Testis (tissue), 3 donors: ENCODE data around the gene NFKBIE. TPM values are rescaled to one million over a fixed set of nuclear protein-coding genes. Genes with fewer than 3 reads are reported as not detected.
"Not testable (repeated sequence)": the region's sequence is repeated elsewhere in the genome, so short reads cannot be mapped to it uniquely, and the experiment has no call there.

Source experiments
- DNase-seq: peaks from one replicate; pipeline ENCODE4 v3.0.0-alpha.2; 2019
- H3K27ac ChIP-seq, 2 donors: fragments of 200-600 bp; sonication (generic); one replicate each; pipeline ENCODE4 v1.5.1; 2019
- H3K27me3 ChIP-seq: fragments of 200-600 bp; sonication (generic); one replicate; pipeline ENCODE4 v1.5.1; 2019
- H3K36me3 ChIP-seq: fragments of 200-600 bp; sonication (generic); one replicate; pipeline ENCODE4 v1.5.1; 2017; ENCODE audit warnings: low read depth; ENCODE audit errors: missing control alignments
- H3K4me1 ChIP-seq: fragments of 200-600 bp; sonication (generic); one replicate; pipeline ENCODE4 v1.5.1; 2019
- H3K4me3 ChIP-seq, 2 donors: fragments of 200-600 bp; sonication (generic); one replicate each; pipeline ENCODE4 v1.5.1; 2017 to 2019
- H3K9me3 ChIP-seq: fragments of 200-600 bp; sonication (generic); one replicate; pipeline ENCODE4 v1.5.1; 2017
- CTCF ChIP-seq, 3 experiments: fragments of 450-650 bp in 2 of 3; fragments of 200-600 bp in 1 of 3; sonication (generic) in 1 of 3; IDR thresholded peaks; one replicate each; pipeline ENCODE4 v1.5.1; 2016 to 2019; ENCODE audit warnings: antibody characterized with exemption in 3 of 3, mild to moderate bottlenecking in 2 of 3, moderate library complexity in 1 of 3
- POLR2A ChIP-seq: fragments of 450-650 bp; IDR thresholded peaks from one replicate; pipeline ENCODE4 v1.6.1; 2017; ENCODE audit warnings: antibody characterized with exemption, mild to moderate bottlenecking, moderate library complexity
- WGBS, 2 donors: methylation state at CpG; one replicate each; pipeline ENCODE4 v1.1.5; 2018; 5-methylcytosine and 5-hydroxymethylcytosine counted together
- intact Hi-C: fragments of 100-400 bp; cut with DNase I; formaldehyde crosslinking; loops from one replicate; pipeline ENCODE4 v1.15.1; 2023; ENCODE audit warnings: low total_unique reads
- polyA plus RNA-seq: library from polyadenylated mRNA; stranded (reverse); fragments of 350-450 nt; fragmentation: Illumina TruSeq; extraction: RNeasy Lipid Tissue Mini Kit (QIAGEN cat#74804); gene quantifications from one replicate; pipeline ENCODE4 v1.2.3, GENCODE V29; 2014; ENCODE audit warnings: low read depth, low replicate concordance; ENCODE audit not compliant: insufficient read depth
- total RNA-seq, 2 donors: library from RNA; depleted of rRNA; stranded (reverse); fragments of >200 nt; gene quantifications; one replicate each; pipeline ENCODE4 v1.2.3, GENCODE V29; 2016

NFKBIE gene
- total and polyA plus RNA-seq, 3 donors from 2014 or later = 13.1 to 29.2 (median 18.3) TPM

DNA sequence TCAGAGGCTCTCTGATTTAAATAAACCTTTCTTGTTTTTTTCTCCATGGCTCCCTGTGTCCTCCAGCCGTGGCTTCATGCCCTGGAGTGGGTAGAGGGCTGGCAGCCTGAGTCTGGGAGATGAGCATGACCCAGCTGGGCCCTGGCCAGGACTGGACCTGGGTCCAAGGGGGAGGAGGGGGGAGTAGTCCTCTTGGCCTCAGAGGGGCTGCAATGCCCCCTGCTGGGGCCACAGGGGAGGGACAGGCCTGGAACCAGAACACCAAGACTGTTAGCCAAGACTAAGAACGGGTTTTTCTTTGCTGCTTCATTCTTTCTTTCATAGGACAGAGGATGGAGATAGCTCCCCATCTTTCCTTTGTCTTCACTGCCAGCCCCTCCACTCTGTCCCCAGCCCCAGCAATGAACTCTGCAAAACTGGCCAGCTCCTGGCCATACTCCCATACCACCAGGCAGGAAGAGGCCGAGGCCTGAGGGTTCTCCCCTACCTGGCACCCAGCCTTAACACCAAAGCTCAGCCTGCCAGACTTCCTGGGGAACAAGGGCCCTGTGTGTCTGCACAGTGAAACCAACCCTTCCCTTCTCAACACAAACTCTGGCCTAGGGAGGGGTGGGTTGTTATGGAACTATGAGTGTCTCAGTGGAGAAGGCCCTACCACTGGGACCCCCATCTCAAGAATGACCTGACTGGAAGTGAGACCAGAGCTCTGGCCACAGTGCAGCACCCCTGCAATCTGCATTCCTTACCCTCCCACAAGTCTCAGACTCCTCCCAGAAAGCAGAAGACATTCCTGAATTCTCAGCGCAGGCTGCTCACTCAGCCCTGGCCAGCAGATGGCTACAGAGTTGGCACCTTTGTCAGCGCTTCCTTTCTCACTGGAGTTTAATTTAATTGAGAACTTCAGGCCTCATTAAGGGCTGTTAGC is 31.0 kb downstream of the NFKBIE start:
- Histone ChIP-seq H3K27me3 (no peaks in the 10 kb centered on the region), H3K36me3 (no peaks in the 10 kb centered on the region), H3K4me1 (peaks cover 36% of the 10 kb centered on the region), H3K9me3 (no peaks in the 10 kb centered on the region), H3K27ac (peak overlapping the region; percentile 52 to 75), H3K4me3 (no peak overlapping the region)
- TF ChIP-seq POLR2A (no peak), CTCF (IDR thresholded peaks at IDR 0.05) (peak; percentile 65 to 72 (median 68))
- intact Hi-C loops = loop anchor here (10.0 kb wide), 1 partner anchor 60 kb away; no protein-coding TSS in a partner anchor
- peak; percentile 85 for DNase-seq
- WGBS, 2 donors = 21 to 27% methylated on average over 4 to 5 of the region's 5 CpGs

DNA sequence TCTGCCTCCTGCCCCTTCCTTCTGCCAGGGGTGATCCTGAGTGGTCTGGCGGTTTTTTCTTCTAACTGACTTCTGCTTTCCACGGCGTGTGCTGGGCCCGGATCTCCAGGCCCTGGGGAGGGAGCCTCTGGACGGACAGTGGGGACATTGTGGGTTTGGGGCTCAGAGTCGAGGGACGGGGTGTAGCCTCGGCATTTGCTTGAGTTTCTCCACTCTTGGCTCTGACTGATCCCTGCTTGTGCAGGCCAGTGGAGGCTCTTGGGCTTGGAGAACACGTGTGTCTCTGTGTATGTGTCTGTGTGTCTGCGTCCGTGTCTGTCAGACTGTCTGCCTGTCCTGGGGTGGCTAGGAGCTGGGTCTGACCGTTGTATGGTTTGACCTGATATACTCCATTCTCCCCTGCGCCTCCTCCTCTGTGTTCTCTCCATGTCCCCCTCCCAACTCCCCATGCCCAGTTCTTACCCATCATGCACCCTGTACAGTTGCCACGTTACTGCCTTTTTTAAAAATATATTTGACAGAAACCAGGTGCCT is 31.7 kb downstream of the NFKBIE start:
- no peak for DNase-seq
- H3K27ac ChIP-seq = peak overlapping the region; percentile 52 to 75
- TF ChIP-seq POLR2A = no peak
- TF ChIP-seq CTCF (IDR thresholded peaks at IDR 0.05) = no peak
- no peaks in the 10 kb centered on the region for H3K9me3 ChIP-seq
- intact Hi-C loops = loop anchor here (10.0 kb wide), 1 partner anchor 59 kb away; no protein-coding TSS in a partner anchor
- H3K27me3 ChIP-seq = no peaks in the 10 kb centered on the region
- no peaks in the 10 kb centered on the region for H3K36me3 ChIP-seq
- no peak overlapping the region for H3K4me3 ChIP-seq
- peaks cover 43% of the 10 kb centered on the region for H3K4me1 ChIP-seq
- WGBS, 2 donors = 55 to 59% methylated on average over 14 of the region's 14 CpGs

DNA sequence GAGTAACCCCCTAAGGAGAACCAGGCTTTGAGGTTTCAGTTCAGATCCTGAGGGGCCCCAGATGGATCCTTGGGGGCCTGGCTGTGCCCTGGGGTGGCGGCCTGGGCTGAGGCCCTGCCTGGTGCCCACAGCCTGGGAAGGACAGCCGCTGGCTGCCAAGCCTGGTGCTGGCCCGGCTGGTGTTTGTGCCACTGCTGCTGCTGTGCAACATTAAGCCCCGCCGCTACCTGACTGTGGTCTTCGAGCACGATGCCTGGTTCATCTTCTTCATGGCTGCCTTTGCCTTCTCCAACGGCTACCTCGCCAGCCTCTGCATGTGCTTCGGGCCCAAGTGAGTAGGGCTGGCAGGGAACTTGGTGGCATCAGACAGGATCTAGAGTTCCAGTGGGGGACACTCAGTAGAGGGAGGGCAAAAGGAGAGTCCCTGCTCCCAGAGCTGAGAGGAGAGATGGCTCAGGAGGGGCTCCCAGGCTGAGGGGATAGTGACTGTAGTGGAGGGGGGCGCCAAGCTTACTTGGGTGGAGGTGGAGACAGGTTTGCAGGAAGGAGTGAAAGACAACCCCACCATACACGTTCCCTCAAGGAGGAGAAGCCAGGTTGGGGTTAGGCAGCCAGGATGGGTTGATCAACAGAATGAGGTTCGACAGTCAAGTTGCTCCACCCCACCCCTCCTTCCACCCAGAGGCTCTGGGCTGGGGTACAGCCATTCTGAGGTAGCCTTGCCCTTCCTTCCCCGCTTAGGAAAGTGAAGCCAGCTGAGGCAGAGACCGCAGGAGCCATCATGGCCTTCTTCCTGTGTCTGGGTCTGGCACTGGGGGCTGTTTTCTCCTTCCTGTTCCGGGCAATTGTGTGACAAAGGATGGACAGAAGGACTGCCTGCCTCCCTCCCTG is 32.4 kb downstream of the NFKBIE start:
- intact Hi-C loops = loop anchor here (10.0 kb wide), 1 partner anchor 58 kb away; no protein-coding TSS in a partner anchor
- WGBS, 2 donors = 79 to 89% methylated on average over 7 to 16 of the region's 16 CpGs
- peak overlapping the region; percentile 52 to 75 for H3K27ac ChIP-seq

DNA sequence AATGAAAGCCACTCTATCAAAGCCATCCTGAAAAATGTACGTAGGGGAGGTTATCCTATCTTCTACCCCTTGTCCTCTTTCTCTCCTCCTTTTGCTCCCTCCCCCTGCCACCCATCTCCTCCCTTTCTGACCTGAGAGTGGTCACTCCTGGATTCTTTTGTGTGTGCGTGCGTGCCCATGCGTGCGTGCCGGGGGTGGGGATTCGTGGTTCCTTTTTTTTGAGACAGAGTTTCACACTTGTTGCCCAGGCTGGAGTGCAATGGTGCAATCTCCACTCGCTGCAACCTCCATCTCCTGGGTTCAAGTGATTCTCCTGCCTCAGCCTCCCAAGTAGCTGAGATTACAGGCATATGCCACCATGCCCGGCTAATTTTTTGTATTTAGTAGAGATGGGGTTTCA is 33.9 kb downstream of the NFKBIE start:
- intact Hi-C loops = loop anchor here (10.0 kb wide), 1 partner anchor 57 kb away; no protein-coding TSS in a partner anchor
- H3K4me1 ChIP-seq = peaks cover 60% of the 10 kb centered on the region
- 88 to 96% methylated on average over 9 of the region's 9 CpGs for WGBS, 2 donors
- H3K4me3 ChIP-seq, H3K27me3 ChIP-seq, H3K9me3 ChIP-seq, H3K36me3 ChIP-seq, H3K27ac ChIP-seq, DNase-seq: not testable (repeated sequence)

More for the DNA sequence above, 32.4 kb downstream of the NFKBIE start:
- Histone ChIP-seq H3K36me3 (no peaks in the 10 kb centered on the region), H3K27me3 (no peaks in the 10 kb centered on the region), H3K4me1 (peaks cover 50% of the 10 kb centered on the region), H3K9me3 (no peaks in the 10 kb centered on the region), H3K4me3 (no peak overlapping the region)
- no peak for TF ChIP-seq POLR2A
- TF ChIP-seq CTCF (IDR thresholded peaks at IDR 0.05) = no peak
- DNase-seq = no peak
